Activated CD4-positive, alpha-beta T cell treated with anti-CD3 and anti-CD28 coated beads, Interleukin-2, amount 50 U/mL, for 48 hours (primary cell): ENCODE data around the gene PDE3A.
"Not testable (repeated sequence)": the region's sequence is repeated elsewhere in the genome, so short reads cannot be mapped to it uniquely, and the experiment has no call there.

Source experiments
- DNase-seq, 2 experiments: peaks; one replicate each; pipeline ENCODE4 v3.0.0-alpha.2; 2020

Gene PDE3A

DNA sequence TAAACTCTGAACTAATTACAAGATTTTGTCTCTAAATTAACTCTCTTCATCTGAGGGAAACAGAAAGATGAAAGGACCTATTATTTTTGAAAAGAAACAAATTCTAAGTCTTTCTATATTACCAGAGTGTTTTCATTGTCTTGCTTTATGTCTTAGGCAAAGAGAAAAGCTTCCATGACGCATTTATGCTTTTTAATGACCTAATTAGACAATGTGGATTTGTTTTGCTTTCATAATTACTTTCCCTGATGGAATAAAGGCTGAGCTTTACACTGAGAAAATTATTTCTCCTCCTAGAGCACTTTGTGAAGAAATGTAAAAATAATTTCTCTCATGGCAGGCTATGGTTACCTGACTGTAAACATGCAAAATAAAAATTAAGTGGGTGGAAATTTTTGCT, 188.8 kb downstream of the PDE3A start:
- DNase-seq, result no peak

DNA sequence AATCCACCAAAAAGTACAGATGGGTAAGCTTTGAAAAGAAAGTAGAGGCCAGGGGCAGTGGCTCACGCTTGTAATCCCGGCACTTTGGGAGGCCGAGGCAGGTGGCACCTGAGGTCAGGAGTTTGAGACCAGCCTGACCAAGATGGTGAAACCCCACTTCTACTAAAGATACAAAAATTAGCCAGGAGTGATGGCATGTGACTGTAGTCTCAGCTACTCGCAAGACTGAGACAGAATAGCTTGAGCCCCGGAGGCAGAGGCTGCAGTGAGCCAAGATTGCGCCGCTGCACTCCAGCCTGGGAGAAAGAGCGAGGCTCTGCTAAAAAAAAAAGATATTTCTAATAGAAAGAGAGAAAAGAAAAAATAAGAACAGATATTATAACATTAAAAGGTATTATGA, 192.6 kb downstream of the PDE3A start:
- DNase-seq, result no peak

DNA sequence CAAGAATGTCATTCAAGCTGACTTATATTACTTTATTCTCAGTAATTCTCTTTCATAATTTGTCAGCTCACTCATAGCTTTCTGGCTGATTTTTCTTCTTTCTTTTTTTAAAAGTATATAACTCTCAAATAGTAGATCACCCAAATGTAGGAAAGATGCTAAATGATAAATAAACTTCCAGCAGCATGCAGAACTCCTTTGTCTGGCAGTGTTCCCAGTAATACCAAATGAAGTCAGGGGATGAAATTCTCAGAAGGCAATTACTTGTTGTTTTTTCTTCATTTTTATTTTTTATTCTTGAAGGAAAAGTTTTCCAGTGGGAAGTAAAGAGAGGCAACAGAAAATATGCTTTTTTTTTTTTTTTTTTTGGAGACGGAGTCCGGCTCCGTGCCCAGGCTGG, 193.5 kb downstream of the PDE3A start:
- DNase-seq, result no peak

DNA sequence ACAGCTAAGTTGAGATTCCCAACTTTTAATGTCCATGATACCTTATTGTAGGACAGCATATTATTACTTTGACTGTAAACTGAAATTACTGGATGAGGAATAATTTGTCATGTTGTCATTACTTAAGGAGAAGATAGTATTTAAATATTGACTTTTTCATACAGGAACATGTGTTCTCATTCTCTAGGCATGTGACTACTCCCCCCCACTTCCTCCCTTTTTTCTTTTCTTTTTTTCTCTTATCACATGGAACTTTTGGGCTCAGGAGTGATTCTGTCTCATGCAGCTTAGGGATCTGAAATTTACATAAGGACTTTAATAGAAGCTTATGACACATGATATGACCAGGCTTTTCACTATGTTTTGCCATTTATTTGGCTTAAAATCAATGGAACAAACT, 199.1 kb downstream of the PDE3A start:
- no peak for DNase-seq

DNA sequence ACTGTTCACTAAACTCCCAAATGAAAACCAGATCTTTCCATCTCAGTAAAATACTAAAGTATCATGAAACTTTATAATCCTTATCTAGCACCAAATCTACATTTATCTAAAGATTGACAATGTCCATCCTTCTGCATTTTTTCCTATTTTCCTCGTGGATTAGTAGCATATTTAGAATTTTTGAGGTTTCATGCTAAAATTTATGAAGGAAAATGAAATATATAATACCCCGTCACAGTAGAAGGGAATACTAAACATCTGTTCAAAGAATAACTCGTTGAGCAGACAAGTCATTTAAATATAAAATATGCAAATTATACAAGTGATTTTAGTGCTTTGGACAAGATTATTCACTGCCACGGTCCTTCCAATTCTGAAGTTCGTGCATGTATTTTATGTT, 204.1 kb downstream of the PDE3A start:
- DNase-seq, result no peak

DNA sequence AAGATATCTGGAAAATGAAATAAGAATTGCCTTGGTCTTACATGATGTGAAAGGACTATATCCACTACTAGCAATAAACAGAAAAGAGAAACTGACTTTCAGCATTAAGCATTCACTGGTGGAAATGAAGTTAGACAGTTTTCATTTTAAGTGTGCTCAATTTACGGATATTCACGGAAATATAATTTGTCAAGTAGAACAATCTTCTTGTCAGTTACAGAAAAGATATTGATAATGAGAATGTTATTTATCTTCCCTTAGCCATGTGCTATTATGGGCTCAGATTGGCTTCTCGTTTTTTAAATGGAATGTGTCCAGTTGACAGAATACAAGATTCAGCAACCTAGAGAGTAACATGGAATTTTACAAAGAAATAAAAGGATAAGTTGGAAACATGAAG, 208.2 kb downstream of the PDE3A start:
- DNase-seq, result no peak

DNA sequence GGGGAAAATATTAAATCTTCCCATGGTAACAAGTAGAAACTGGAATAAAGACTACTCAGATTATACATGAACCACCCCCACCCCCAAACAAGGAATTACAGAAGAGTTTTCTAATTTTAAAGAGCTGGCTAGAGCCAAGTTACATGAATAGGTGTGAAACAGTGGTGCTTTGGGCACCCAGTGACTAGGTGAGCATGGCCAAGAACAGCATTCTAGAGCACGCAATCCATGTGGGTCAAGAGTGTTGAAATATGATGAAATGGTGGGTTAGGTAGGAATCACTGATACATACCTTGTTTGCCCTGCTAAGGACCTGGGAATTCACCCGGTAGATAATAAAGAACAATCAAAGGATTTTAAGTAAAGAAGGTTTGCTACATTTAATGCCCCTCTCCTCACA, 208.7 kb downstream of the PDE3A start:
- no peak for DNase-seq

DNA sequence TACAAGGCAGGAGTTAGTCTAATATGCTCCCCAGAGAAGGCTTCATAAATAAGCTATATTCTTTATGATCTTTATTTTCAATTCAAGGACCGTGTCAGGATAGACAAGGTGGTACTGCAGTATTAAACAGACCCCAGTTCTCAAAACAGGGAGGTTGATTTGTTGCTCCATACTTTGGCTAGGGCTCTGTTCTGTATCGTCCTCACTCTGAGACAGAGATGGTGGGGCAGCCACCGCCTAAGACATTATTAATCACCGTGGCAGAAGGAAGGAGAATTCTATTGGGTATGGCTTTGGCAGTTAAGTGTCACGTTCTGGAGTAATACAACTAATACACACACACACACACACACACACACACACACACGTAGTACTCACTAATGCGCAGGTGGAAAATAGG, 209.8 kb downstream of the PDE3A start:
- DNase-seq, result no peak

DNA sequence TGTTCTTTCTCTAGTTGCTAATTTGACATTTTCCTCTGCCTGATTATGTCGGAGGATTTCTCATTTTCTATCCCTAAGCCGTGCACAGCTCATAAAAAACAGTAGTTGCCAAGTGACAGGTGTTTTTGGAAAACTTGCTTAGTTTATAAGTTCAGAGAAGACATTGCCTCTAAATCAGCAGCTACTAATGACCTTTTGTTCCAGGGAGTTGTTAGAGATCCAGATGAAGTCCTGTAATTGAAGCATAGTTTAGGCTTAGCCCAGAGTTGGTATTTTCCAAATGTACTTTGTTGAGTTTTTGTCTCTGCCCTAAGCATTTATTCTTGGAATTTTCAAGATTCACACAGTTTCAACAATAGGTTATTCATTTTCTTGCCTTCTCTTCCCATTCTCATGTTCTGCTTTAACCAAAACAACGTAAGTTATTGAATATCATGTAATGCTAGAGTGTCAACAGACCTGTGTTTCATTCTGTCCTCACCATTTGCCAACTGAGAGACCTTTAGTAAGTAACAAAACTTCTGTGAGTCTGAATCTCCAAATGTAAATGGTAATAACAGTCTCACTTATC, 216.8 kb downstream of the PDE3A start:
- DNase-seq, result no peak

DNA sequence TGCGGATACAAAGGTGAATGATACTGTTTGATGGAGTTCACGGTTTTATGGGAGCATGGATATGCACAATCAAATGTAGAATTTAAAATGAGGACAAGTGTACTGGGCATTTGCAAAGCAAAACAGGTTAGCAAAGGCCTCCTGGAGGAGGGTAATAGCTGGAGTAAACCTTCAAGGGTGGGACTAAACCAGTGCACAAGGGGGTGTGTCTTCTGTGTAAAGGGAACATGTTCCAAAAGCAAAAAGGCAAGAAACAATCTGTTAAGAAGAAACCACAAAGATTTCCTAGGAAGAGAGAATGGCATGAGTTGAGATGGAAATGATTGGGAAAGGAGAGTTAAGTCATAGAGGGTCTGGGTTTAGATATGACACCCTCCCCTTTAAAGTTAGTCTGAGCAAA, 217.6 kb downstream of the PDE3A start:
- no peak for DNase-seq

DNA sequence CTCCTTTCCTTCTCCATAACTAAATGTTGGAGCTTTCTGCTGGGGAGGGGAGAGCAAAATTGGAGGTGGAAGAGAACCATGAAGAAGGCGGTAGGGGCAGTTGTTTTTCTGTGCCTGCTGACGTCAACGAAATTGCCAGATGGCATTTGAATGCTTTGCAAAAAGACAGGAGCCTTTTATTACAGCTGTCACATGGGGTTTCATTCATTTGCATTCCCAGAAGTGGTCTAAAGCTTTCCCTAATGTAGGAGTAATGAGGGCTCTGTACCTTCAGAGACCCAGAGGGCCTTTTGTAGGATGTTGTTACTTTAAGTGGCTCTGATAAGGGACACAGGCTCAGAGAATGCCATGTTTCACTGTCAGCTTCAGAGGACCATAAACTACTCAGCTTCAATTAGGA, 219.7 kb downstream of the PDE3A start:
- no peak for DNase-seq

DNA sequence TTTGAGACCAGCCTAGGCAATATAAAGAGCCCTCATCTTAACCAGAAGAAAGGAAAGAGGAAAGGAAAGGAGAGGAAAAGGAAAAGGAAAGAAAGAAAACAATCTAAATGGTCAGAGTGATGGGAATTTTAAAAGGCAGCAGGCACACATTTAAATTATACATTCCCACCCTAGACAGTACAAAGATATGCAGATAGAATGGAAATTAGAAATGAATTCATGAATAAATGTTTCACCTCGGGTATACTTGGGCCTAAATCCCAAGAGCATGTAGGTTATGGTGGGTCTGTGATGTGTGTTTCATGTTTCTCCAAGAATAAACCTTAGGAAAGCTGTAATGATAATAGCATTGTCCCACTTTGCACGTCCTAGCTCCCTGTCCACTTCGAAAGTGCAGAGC, 222.2 kb downstream of the PDE3A start:
- no peak for DNase-seq

DNA sequence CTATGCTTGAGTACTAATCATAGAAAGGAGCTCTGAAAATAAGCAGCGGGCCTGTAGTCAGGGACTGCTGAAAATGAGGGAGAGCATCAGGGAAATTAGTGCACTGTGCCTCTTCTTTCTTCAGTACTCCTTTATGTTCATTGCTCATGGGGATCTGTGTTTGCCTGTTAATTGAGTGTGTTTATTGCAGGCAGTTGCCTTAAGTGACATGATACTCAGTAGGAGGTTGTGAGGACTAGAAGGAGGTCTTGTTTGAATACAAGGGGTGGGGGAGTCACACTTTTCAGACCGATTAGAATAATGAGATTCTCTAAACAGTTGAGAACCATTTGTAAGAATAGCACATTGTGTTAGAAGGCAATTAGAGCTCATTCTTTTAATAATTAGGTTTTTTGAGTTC, 224.2 kb downstream of the PDE3A start:
- DNase-seq, result no peak

DNA sequence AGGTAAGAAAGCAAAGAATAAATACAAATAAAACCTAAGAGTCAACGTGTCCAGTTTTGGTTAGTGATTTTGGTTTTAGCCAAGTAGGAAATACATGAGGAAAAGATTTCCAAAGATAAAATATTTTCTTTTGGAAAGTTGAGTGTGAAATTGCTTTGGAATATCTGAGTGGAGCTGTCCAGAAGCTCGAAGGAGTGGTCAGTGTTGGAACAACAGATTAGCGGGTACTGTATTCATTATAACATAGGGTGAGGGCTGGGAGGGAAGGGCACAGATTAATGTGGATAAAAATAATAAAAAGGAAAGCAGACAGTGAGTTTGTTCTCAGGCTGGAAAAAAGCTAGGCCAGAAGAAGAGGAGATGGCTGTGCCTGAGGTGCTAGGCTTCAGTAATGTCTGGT, 225.3 kb downstream of the PDE3A start:
- no peak for DNase-seq

DNA sequence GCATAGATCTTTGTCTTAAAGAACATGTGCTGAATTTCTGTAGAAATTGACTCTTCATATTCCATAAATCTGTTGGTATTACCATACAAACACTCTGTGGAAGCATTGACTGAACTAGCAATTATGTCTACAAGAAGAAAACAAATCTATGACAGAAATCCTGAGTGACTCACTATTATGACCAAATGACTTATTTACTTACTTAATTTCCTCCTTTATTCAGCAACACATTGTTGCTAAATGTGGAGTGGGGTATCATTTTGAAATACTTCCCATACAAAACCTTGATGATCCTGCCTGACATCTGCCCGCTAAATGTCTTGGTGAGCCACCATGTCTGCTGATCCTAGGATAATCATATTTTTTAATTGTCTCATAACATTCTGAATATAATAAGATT, 227.7 kb downstream of the PDE3A start:
- no peak for DNase-seq

DNA sequence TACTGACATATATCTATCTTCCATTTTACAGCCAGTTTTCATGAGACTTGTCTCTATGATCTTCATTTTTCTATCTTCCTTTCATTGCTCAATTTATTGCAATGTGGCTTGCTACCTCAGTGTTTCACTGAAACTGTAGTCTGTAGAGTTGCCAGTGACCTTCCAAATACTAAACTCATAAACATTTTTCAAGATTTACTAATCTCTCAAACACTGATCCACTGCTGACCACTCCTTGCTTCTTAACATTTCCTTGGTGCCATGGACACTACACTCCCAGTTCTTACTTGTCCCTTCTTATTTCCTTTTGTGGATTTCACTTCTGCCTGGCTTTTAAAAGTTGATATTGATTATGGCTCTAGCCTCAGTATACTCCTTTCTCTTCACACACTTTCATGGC, 231.4 kb downstream of the PDE3A start:
- DNase-seq, result no peak

DNA sequence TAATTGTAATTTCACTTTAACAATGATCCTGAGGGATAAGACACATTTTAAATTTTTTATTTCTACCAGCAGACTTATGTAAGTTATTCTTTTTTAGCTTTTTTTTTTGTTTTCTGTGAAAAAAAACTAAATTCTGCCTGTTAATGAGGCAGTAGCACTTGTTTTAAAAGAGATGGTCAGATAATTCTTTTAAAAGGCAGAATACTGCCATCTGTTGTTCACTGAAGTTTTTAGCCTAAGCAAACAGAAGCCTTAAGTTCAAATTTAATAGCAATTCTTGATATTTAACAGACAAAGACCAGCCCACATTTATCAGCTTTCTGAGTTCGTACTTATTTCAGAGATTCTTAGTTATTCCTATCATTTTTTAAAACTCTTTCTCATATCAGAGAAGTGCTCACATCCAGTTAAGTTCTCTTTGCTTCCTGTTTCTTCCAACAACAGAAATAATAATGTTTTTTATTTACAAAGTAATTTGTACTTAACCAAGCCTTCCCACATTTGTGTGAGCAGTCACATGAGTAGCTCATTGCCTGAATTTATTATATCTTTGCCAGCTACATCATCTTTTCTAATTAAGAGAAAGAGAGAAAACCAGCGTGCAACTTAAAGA, 233.4 kb downstream of the PDE3A start:
- DNase-seq, result no peak

DNA sequence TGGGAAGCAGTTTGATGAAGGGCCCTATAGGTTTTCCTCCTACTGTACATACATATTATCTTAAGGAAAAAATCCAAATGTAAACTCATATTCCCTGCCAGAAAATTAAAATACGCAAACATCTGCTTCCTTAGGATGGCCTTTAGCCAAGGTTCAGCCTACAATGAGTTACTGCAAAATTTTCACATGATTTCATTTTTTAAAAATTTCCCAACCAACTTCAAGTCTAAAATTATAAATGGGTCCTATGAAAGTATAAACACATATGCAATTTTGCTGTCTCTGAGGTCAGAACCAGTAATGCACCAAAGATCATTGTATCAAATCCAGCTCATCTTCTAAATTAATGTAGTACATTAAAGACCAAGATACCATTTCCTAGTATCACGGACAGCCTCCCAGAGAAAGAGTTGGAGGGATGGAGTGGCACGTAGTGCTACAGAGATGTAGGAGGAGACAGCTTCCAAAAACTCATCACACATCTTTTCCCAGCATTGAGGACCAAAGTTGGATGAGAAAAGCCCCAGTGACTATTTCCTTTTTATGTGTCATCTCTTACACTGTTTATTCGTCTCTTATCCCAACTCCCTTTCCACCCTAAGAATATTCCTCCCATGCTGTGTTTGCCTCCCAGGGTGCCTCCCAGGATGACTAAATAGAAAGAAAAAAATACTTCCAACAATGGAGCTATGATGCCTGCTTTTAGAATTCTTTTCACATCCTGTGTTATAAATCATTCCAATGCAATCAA, 234.5 kb downstream of the PDE3A start:
- no peak for DNase-seq

DNA sequence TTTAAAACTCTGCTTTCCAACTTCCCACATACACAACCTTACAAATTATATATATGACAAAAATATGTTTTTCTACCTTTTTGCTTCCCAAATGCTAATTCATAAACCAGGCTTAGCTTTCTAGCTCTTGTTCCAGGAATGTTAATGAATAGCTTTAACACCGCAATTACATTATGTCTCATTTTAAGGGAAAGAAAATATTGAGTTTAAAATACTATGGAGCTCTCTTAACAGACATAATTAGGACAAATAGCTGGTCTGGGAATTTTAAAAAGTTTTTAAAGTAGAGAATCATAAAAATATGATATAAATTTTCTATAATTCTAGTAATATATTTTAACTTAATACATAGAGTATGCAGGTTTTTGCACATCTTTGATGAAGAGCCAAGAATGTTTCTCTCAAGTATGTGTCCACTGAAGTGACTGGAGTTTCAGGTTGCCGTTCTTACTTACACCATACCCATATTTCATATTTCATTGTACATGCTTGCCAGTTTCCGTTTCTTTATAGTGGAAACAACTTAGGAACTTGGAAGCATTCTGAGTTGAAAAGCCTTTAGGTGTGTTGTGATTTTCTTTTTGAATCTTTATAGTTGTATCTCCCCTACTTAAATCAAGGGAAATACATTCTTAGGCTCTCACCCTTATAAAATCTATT, 236.2 kb downstream of the PDE3A start:
- DNase-seq, result no peak

DNA sequence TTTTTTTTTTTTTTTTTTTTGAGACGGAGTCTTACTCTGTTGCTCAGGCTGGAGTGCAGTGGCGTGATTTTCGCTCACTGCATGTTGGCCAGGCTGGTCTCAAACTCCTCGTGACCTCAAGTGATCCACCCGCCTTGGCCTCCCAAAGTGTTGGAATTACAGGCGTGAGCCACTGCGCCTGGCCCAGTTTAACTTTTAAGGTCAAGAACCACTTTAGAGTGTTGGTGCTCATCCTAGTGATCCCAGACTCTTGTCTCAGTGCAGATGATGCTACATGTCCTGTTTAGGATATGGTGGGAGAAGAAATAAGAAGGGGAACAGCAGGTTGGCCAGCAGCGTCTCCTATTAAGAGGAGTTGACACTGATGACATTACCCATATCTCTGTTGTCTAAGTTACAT, 246.7 kb downstream of the PDE3A start:
- DNase-seq, result not testable (repeated sequence)

DNA sequence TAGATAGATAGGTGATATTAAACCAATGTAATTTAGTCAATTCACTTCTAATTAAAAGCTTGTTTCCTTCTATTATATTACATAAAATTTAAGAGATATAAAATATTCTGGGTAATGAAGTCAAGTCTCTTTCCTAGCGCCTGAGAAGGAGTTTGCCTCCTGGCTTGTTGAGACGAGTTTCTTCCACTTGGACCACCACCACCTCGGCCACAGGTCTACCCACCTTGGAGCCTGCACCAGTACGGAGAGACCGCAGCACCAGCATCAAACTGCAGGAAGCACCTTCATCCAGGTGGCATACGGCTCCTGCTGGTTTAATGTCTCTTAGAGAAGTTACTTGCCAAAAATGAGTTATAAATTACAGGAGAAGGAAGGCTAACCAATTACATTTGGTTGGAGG, 247.8 kb downstream of the PDE3A start:
- no peak for DNase-seq

DNA sequence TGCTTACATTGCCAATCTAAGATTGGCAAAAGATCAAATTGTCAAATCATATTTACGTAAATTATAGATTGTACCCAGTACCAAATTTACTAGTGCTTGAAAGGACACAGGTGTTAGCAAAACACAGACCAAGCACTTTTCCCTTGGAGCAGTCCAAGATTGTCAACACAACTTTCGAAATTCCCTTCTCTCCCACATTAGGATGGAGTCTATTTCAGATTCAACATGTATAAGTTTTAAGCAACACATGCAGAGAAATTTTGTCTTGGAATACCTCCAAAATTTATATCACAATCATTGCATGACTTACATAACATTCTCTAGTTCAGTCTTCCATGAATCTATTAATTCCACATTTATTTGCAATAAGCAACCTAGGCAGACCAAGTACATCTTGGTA, 251.9 kb downstream of the PDE3A start:
- no peak for DNase-seq

DNA sequence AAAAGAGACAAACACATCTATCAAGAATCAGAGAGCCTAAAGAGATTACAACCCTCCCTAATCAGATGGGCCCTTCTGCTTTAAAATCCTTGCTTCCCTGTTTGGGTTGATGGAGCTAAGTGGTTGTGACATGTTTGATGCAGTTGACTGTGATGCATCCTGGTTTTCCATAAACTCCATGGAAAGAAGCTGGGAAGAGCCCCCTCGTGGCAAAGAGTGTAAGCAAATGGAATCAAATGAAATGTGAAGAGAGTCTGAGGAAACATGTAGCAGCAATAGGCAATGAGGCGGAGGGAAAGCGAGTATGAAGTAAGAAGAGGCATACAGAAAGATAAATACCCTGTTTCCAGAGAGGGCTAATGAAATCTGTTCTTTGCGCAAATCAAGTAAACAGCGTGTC, 256.4 kb downstream of the PDE3A start:
- no peak for DNase-seq

DNA sequence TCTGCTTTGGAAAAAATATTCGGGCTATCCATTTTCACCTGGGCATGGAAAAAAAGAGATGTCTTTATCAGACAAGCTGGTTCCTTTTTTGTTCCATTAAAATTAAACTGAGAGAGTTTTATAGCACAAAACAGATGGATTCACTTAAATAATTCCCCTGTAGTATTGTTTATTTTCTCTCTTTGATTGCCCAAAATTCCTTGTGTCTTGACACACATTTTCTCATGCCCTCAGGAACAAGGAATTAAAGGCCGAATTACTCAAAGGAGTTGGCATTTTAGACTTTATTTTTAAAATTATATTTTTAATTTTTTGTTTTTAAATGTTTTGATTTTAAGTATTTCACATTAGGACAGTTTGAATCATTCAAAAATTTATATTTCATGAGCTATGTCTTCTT, 257.2 kb downstream of the PDE3A start:
- DNase-seq, result no peak
